Sigmoid colon (tissue), 4 donors: ENCODE results near the gene HAGH.

Experiments used
- POLR2A ChIP-seq, 2 donors: fragments of 450-650 bp; IDR thresholded peaks; one replicate each; pipeline ENCODE4 v1.6.1; 2016; ENCODE audit warnings: antibody characterized with exemption in 2 of 2, mild to moderate bottlenecking in 2 of 2, moderate library complexity in 2 of 2
- POLR2AphosphoS5 ChIP-seq, 4 donors: sonication (generic); formaldehyde crosslinking; IDR thresholded peaks; one replicate each; pipeline ENCODE4 v1.6.1; 2017; ENCODE audit warnings: antibody characterized with exemption in 4 of 4
- TF ChIP-seq, protein P1 (sequence below), 4 experiments: fragments of 450-650 bp in 3 of 4; fragments of 200-600 bp in 1 of 4; IDR thresholded peaks; one replicate each; pipeline ENCODE4 v1.5.1; 2016 to 2019; ENCODE audit warnings: antibody characterized with exemption in 4 of 4, mild to moderate bottlenecking in 3 of 4, moderate library complexity in 2 of 4

DNA sequence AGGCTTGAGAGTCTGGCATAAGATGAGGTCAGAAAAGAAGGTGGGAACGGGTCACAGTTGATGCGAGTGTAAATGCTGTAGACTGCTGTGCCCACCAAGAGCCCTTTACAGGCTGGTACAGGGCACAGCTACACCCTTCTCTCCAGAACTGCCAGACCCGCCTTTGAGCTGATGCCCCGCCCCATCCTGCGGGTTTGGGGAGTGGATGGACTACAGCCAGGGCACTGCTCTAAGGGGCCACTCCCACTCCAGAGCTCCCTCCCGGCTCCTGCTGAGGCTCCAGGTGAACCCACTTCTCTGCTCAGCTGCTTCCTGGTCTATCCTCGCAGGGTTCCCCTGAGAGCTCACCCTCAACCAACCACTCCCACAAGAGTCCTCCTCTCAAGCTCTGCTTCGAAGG is 33.0 kb upstream of the HAGH start:
- TF ChIP-seq POLR2AphosphoS5 (IDR thresholded peaks at IDR 0.05), result no peak
- TF ChIP-seq, protein P1, sequence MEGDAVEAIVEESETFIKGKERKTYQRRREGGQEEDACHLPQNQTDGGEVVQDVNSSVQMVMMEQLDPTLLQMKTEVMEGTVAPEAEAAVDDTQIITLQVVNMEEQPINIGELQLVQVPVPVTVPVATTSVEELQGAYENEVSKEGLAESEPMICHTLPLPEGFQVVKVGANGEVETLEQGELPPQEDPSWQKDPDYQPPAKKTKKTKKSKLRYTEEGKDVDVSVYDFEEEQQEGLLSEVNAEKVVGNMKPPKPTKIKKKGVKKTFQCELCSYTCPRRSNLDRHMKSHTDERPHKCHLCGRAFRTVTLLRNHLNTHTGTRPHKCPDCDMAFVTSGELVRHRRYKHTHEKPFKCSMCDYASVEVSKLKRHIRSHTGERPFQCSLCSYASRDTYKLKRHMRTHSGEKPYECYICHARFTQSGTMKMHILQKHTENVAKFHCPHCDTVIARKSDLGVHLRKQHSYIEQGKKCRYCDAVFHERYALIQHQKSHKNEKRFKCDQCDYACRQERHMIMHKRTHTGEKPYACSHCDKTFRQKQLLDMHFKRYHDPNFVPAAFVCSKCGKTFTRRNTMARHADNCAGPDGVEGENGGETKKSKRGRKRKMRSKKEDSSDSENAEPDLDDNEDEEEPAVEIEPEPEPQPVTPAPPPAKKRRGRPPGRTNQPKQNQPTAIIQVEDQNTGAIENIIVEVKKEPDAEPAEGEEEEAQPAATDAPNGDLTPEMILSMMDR (IDR thresholded peaks at IDR 0.05), result no peak
- TF ChIP-seq POLR2A (IDR thresholded peaks at IDR 0.05), result no peak
